Measurements from ENCODE around the gene TSEN2.

TSEN2 gene

GRCh38 chr3:12557473-12558100 lies 73.3 kb downstream of the TSEN2 start:
- no peak for DNase-seq

- DNase-seq, result no peak
Measured at GRCh38 chr3:12558706-12559105, 74.4 kb downstream of the TSEN2 start.

- no peak for DNase-seq
Measured at GRCh38 chr3:12559520-12559919, 75.2 kb downstream of the TSEN2 start.

GRCh38 chr3:12560505-12561190 lies 76.4 kb downstream of the TSEN2 start:
- DNase-seq, result no peak

- DNase-seq, result no peak
Measured at GRCh38 chr3:12561397-12561796, 77.1 kb downstream of the TSEN2 start.

- no peak for DNase-seq
Measured at GRCh38 chr3:12562451-12562850, 78.2 kb downstream of the TSEN2 start.

- DNase-seq, result no peak
Measured at GRCh38 chr3:12566976-12567375, 82.7 kb downstream of the TSEN2 start.

- DNase-seq, result no peak
Measured at GRCh38 chr3:12568747-12569146, 84.5 kb downstream of the TSEN2 start.

- DNase-seq, result no peak
Measured at GRCh38 chr3:12569836-12570235, 85.6 kb downstream of the TSEN2 start.

GRCh38 chr3:12571986-12572385 lies 87.7 kb downstream of the TSEN2 start:
- no peak for DNase-seq

GRCh38 chr3:12574131-12574530 lies 89.9 kb downstream of the TSEN2 start:
- DNase-seq, result no peak

GRCh38 chr3:12574661-12575060 lies 90.4 kb downstream of the TSEN2 start:
- DNase-seq, result no peak

- no peak for DNase-seq
Measured at GRCh38 chr3:12577379-12577778, 93.1 kb downstream of the TSEN2 start.

- no peak for DNase-seq
Measured at GRCh38 chr3:12578742-12579141, 94.5 kb downstream of the TSEN2 start.

- DNase-seq, result no peak
Measured at GRCh38 chr3:12579456-12579855, 95.2 kb downstream of the TSEN2 start.

- no peak for DNase-seq
Measured at GRCh38 chr3:12579905-12580304, 95.6 kb downstream of the TSEN2 start.

GRCh38 chr3:12582730-12583129 lies 98.5 kb downstream of the TSEN2 start:
- no peak for DNase-seq
